ENCODE results near the gene ALG6.

The ALG6 gene

DNA sequence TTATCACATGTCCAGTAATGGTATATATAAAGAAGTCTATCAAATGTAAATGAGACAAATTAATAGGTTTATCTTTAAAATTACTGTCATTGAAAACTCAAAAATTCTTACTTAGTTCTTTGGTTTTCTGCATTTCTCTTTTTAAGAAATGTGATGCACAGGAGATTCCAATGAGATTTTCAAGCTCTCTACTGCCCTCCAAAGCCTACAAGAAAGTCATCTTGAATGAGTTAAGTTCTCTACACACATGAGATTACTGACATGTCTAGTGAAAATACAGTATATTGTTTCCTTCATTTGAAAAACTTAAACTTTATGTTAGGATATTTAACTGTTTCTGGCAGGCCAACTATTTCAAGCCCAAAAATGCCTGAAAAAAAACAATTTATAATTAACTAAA is 86.8 kb downstream of the ALG6 start:
- TF ChIP-seq, protein P1, sequence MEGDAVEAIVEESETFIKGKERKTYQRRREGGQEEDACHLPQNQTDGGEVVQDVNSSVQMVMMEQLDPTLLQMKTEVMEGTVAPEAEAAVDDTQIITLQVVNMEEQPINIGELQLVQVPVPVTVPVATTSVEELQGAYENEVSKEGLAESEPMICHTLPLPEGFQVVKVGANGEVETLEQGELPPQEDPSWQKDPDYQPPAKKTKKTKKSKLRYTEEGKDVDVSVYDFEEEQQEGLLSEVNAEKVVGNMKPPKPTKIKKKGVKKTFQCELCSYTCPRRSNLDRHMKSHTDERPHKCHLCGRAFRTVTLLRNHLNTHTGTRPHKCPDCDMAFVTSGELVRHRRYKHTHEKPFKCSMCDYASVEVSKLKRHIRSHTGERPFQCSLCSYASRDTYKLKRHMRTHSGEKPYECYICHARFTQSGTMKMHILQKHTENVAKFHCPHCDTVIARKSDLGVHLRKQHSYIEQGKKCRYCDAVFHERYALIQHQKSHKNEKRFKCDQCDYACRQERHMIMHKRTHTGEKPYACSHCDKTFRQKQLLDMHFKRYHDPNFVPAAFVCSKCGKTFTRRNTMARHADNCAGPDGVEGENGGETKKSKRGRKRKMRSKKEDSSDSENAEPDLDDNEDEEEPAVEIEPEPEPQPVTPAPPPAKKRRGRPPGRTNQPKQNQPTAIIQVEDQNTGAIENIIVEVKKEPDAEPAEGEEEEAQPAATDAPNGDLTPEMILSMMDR (IDR thresholded peaks at IDR 0.05): no peak
- Histone ChIP-seq H3K27ac (no peak overlapping the region), H2AFZ (no peak overlapping the region), H3K9ac (no peak overlapping the region), H3K4me1 (no peaks in the 10 kb centered on the region), H3K4me2 (ENCODE audit: low read length) (no peak overlapping the region), H3K9me3 (ENCODE audit: control insufficient read depth, low read length) (no peaks in the 10 kb centered on the region), H3K27me3 (ENCODE audit: control insufficient read depth, insufficient read depth, low read length) (no peaks in the 10 kb centered on the region), H3K36me3 (ENCODE audit: control insufficient read depth, insufficient read depth, low read length) (no peaks in the 10 kb centered on the region), H3K79me2 (no peaks in the 10 kb centered on the region), H3K4me3 (ENCODE audit: low read depth, low read length) (no peak overlapping the region)

DNA sequence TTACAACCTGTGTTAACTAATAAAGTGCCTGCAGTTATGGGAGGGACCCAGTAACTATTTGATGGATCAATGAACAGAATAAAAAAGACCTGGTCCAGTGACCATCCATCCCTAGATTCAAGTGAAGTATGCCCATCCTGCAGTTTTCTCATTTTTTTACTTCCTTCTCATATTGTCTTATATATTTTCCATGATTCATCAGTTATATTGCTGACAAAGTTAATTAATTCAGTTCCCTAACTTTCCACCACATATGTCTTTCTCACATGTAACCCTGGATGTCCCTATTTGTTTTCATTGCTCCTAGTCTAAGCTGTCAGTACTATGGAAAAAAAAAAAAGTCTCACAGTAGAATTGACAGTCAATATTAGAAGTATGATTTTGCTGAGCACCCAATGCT is 91.3 kb downstream of the ALG6 start:
- H3K9ac ChIP-seq: no peak overlapping the region
- peaks cover 4% of the 10 kb centered on the region for H3K9me3 ChIP-seq (ENCODE audit: control insufficient read depth, low read length)
- no peak overlapping the region for H3K4me3 ChIP-seq (ENCODE audit: low read depth, low read length)
- H2AFZ ChIP-seq: no peak overlapping the region
- H3K27ac ChIP-seq: no peak overlapping the region
- no peaks in the 10 kb centered on the region for H3K27me3 ChIP-seq (ENCODE audit: control insufficient read depth, insufficient read depth, low read length)
- H3K79me2 ChIP-seq: no peaks in the 10 kb centered on the region
- no peaks in the 10 kb centered on the region for H3K36me3 ChIP-seq (ENCODE audit: control insufficient read depth, insufficient read depth, low read length)
- no peaks in the 10 kb centered on the region for H3K4me1 ChIP-seq
- TF ChIP-seq, protein P1 (IDR thresholded peaks at IDR 0.05): no peak
- no peak overlapping the region for H3K4me2 ChIP-seq (ENCODE audit: low read length)

DNA sequence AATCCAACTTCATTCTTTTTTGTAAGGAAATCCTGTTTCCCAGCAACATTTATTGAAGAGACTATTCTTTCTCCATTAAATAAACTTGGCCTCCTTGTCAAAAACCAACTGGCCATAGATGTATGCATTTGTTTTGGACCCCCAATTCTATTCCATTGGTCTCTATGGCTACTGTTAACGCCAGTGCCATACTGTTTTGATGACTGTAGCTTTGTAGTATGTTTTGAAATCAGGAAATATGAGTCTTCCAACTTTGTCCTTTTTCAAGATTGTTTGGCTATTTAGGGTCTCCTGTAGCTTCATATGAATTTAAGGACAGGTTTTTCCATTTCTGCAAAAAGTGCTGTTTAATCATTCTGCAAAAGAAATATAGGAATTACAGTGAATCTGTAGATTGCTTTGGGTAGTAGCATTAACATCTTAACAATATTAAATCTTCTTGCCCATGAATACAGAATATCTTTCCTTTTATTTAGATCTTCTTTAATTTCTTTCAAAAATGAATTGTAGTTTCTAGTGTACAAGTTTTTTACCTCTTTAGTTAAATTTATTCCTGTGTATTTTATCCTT is 94.3 kb downstream of the ALG6 start:
- peaks cover 4% of the 10 kb centered on the region for H3K9me3 ChIP-seq (ENCODE audit: control insufficient read depth, low read length)
- no peak overlapping the region for H3K27ac ChIP-seq
- no peak overlapping the region for H2AFZ ChIP-seq
- H3K27me3 ChIP-seq (ENCODE audit: control insufficient read depth, insufficient read depth, low read length): no peaks in the 10 kb centered on the region
- H3K9ac ChIP-seq: no peak overlapping the region
- no peaks in the 10 kb centered on the region for H3K36me3 ChIP-seq (ENCODE audit: control insufficient read depth, insufficient read depth, low read length)
- no peaks in the 10 kb centered on the region for H3K79me2 ChIP-seq
- no peak overlapping the region for H3K4me2 ChIP-seq (ENCODE audit: low read length)
- H3K4me3 ChIP-seq (ENCODE audit: low read depth, low read length): no peak overlapping the region
- no peaks in the 10 kb centered on the region for H3K4me1 ChIP-seq
- TF ChIP-seq, protein P1 (IDR thresholded peaks at IDR 0.05): no peak

DNA sequence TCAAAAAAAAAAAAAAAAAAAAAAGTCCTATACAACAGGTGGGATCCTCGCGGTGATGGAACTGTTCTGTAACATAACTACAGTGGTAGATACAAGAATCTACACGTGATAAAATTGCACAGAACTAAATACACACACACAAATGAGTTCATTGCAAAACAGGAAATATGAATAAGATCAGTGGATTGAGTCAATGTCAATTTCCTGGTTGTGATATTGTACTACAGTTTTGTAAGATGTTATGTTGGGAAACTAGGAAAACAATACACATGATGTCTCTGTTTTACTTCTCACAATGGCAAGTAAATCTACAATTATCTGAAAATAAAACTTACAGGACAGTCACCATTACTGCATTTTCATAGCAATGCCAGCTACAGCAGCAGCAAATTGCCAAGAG is 95.8 kb downstream of the ALG6 start:
- Histone ChIP-seq H3K4me2 (ENCODE audit: low read length) (no peak overlapping the region), H3K9ac (no peak overlapping the region), H3K27me3 (ENCODE audit: control insufficient read depth, insufficient read depth, low read length) (no peaks in the 10 kb centered on the region), H3K36me3 (ENCODE audit: control insufficient read depth, insufficient read depth, low read length) (no peaks in the 10 kb centered on the region), H3K4me3 (ENCODE audit: low read depth, low read length) (no peak overlapping the region), H3K27ac (no peak overlapping the region), H3K79me2 (no peaks in the 10 kb centered on the region), H3K9me3 (ENCODE audit: control insufficient read depth, low read length) (peaks cover 4% of the 10 kb centered on the region), H2AFZ (no peak overlapping the region), H3K4me1 (no peaks in the 10 kb centered on the region)
- TF ChIP-seq, protein P1 (IDR thresholded peaks at IDR 0.05): no peak

DNA sequence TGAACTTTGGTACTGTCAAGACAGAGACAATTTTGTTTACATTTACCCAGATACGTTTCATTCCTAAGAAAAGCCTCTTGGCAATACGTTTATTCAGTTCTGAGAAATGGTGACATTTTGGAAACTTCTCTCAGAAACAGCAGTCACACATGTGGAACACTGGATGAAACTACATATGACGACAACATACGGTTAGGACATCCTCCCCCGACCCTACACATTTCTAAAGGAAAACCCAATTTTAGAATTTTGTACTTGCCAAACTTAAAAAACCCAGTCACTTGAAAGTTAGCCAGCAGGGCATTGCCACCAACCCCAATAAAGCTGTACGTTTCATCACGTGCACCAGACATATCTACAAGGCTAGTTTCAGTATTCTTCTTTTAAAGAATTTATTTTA is 98.8 kb downstream of the ALG6 start:
- Histone ChIP-seq H3K27ac (no peak overlapping the region), H3K4me3 (ENCODE audit: low read depth, low read length) (no peak overlapping the region)
- TF ChIP-seq, protein P1 (IDR thresholded peaks at IDR 0.05): no peak

More for the DNA sequence above, 98.8 kb downstream of the ALG6 start:
- H3K4me1 ChIP-seq: no peaks in the 10 kb centered on the region
- no peak overlapping the region for H3K9ac ChIP-seq
- peaks cover 4% of the 10 kb centered on the region for H3K9me3 ChIP-seq (ENCODE audit: control insufficient read depth, low read length)
- H2AFZ ChIP-seq: no peak overlapping the region
- no peaks in the 10 kb centered on the region for H3K79me2 ChIP-seq
- no peaks in the 10 kb centered on the region for H3K36me3 ChIP-seq (ENCODE audit: control insufficient read depth, insufficient read depth, low read length)
- H3K4me2 ChIP-seq (ENCODE audit: low read length): no peak overlapping the region
- no peaks in the 10 kb centered on the region for H3K27me3 ChIP-seq (ENCODE audit: control insufficient read depth, insufficient read depth, low read length)
